Cerebellar nuclear complex (tissue), 1 donor: ENCODE results near the gene RTP2.

Source experiments
- DNase-seq, 2 experiments: peaks; one replicate each; lab custom pipeline; 2025; lab: John Stamatoyannopoulos, UW

RTP2 gene

GRCh38 chr3:187667526-187667925 is 34.8 kb downstream of the RTP2 start:
- no peak for DNase-seq

- DNase-seq: no peak
Observed at GRCh38 chr3:187665764-187666402, 36.5 kb downstream of the RTP2 start.

GRCh38 chr3:187665010-187665409 is 37.3 kb downstream of the RTP2 start:
- no peak for DNase-seq

GRCh38 chr3:187662848-187663409 is 39.4 kb downstream of the RTP2 start:
- DNase-seq: no peak

- no peak for DNase-seq
Observed at GRCh38 chr3:187661267-187661666, 41.1 kb downstream of the RTP2 start.

GRCh38 chr3:187651282-187651681 is 51.1 kb downstream of the RTP2 start:
- no peak for DNase-seq
